ENCODE data around the gene TGFBI. TPM values are rescaled to one million over a fixed set of nuclear protein-coding genes. Genes with fewer than 3 reads are reported as not detected.
A peak's percentile ranks its signal among the peaks of the same experiment; 100 is the strongest.

TGFBI gene
- total RNA-seq, 1 donor from 2014 or later = 174 TPM

DNA sequence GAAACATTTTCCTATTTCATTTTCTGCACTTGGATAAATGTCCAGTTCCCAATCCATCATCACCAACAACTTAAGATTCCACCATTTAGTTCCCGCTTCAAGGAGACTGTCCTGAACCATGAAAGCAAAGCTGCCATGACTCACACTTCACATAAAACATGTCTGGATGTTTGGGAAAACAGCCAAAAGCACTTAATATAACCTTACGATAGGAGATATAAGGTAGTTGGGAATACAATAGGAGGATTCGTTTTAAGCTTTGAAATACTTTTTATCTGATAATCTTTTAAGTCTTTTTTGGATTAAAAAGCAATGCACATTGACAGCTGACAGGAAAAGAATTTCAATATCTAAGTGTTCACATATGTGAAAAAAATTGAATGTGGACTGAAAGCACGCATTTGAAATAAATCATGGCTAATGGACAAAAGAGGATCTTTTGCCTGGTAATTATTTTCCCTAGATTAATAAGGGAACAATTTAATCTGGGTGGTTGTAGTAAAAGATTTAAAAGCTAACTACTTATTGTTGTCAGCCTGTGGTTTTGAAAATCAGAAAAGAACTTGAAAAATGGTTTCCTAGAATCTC, 17.3 kb upstream of the TGFBI start:
- H3K4me3 ChIP-seq = no peak overlapping the region
- TF ChIP-seq, protein P1, sequence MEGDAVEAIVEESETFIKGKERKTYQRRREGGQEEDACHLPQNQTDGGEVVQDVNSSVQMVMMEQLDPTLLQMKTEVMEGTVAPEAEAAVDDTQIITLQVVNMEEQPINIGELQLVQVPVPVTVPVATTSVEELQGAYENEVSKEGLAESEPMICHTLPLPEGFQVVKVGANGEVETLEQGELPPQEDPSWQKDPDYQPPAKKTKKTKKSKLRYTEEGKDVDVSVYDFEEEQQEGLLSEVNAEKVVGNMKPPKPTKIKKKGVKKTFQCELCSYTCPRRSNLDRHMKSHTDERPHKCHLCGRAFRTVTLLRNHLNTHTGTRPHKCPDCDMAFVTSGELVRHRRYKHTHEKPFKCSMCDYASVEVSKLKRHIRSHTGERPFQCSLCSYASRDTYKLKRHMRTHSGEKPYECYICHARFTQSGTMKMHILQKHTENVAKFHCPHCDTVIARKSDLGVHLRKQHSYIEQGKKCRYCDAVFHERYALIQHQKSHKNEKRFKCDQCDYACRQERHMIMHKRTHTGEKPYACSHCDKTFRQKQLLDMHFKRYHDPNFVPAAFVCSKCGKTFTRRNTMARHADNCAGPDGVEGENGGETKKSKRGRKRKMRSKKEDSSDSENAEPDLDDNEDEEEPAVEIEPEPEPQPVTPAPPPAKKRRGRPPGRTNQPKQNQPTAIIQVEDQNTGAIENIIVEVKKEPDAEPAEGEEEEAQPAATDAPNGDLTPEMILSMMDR (IDR thresholded peaks at IDR 0.05) = no peak
- H3K9me3 ChIP-seq = no peaks in the 10 kb centered on the region
- no peak for DNase-seq (ENCODE audit: low spot score in 2 of 2)
- intact Hi-C loops (cut with DNase I) = no loop called here
- no peak overlapping the region for H3K27ac ChIP-seq
- H3K36me3 ChIP-seq = no peaks in the 10 kb centered on the region
- no peaks in the 10 kb centered on the region for H3K27me3 ChIP-seq
- no peaks in the 10 kb centered on the region for H3K4me1 ChIP-seq

- H3K9me3 ChIP-seq = no peaks in the 10 kb centered on the region
- no peaks in the 10 kb centered on the region for H3K36me3 ChIP-seq
- TF ChIP-seq, protein P1 (IDR thresholded peaks at IDR 0.05) = no peak
- no peak overlapping the region for H3K27ac ChIP-seq
- no peaks in the 10 kb centered on the region for H3K27me3 ChIP-seq
- intact Hi-C loops (cut with DNase I) = no loop called here
- peaks cover 4 to 5% of the 10 kb centered on the region in 2 donors for H3K4me1 ChIP-seq
- DNase-seq (ENCODE audit: low spot score in 2 of 2) = no peak
- H3K4me3 ChIP-seq = no peak overlapping the region
Observed at GRCh38 chr5:136012041-136012804, 16.6 kb upstream of the TGFBI start.

DNA sequence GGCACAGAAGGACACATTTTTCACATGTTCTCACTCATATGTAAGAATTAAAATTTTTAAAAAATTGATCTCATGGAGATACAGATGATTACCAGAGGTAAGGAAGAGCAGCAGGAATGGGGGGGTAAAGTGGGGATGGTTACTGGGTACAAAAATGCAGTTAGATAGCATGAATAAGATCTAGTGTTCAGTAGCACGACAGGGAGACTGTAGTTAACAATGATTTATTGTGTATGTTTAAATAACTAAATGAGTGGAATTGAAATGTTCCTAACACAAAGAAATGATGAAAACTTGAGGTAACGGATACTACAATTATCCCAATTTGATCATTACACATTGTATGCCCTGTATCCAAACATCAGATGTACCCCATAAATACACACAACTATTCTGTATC, 15.2 kb upstream of the TGFBI start:
- peaks cover 9 to 13% of the 10 kb centered on the region in 2 donors for H3K4me1 ChIP-seq
- H3K9me3 ChIP-seq = no peaks in the 10 kb centered on the region
- no peaks in the 10 kb centered on the region for H3K36me3 ChIP-seq
- TF ChIP-seq, protein P1 (IDR thresholded peaks at IDR 0.05) = no peak
- no peak for DNase-seq (ENCODE audit: low spot score in 2 of 2)
- H3K27ac ChIP-seq = peak overlapping the region in 1 of 2 donors; percentile 56
- no peaks in the 10 kb centered on the region for H3K27me3 ChIP-seq
- no peak overlapping the region for H3K4me3 ChIP-seq
- intact Hi-C loops (cut with DNase I) = no loop called here

- Histone ChIP-seq H3K4me3 (no peak overlapping the region), H3K27ac (peak overlapping the region in 1 of 2 donors; percentile 56), H3K27me3 (no peaks in the 10 kb centered on the region), H3K4me1 (peaks cover 9 to 14% of the 10 kb centered on the region in 2 donors), H3K36me3 (no peaks in the 10 kb centered on the region), H3K9me3 (no peaks in the 10 kb centered on the region)
- DNase-seq (ENCODE audit: low spot score in 2 of 2) = peak in 1 of 2 donors; percentile 65
- intact Hi-C loops (cut with DNase I) = loop anchor here (5.0 kb wide), 1 partner anchor 43 kb away; no protein-coding TSS in a partner anchor
- TF ChIP-seq, protein P1 (IDR thresholded peaks at IDR 0.05) = no peak
Observed at GRCh38 chr5:136014049-136015002, 14.5 kb upstream of the TGFBI start.

DNA sequence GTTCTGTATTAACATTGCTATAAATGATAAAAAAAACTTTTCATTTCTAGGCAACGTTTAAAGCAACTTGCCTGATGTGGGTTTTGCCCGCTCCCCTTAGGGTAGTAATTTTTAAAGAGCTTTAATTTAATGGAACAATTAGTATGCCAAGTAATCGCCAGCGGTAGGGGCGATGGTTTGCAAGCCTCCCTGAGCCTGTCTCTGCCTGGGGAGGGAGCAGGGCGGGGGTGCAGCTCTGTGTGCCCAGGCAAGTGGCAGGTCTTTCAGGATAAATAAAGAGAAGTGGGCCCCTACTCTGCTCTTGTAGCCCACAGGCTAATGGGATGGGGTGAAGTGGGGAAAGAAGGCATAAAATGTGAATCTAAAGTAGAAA, 13.8 kb upstream of the TGFBI start:
- DNase-seq (ENCODE audit: low spot score in 2 of 2) = no peak
- Histone ChIP-seq H3K27ac (peak overlapping the region in 1 of 2 donors; percentile 56), H3K4me3 (no peak overlapping the region), H3K9me3 (no peaks in the 10 kb centered on the region), H3K4me1 (peaks cover 9 to 19% of the 10 kb centered on the region in 2 donors), H3K27me3 (no peaks in the 10 kb centered on the region), H3K36me3 (no peaks in the 10 kb centered on the region)
- intact Hi-C loops (cut with DNase I) = loop anchor here (5.0 kb wide), 1 partner anchor 42 kb away; no protein-coding TSS in a partner anchor
- TF ChIP-seq, protein P1 (IDR thresholded peaks at IDR 0.05) = no peak

All from ascending aorta (tissue), 2 donors.